ENCODE results near the gene CALN1. TPM values are rescaled to one million over a fixed set of nuclear protein-coding genes. Genes with fewer than 3 reads are reported as not detected.
A peak's percentile ranks its signal among the peaks of the same experiment; 100 is the strongest.

Gene CALN1
- total RNA-seq, 1 experiment from 2014 or later, result 0.05 TPM

DNA sequence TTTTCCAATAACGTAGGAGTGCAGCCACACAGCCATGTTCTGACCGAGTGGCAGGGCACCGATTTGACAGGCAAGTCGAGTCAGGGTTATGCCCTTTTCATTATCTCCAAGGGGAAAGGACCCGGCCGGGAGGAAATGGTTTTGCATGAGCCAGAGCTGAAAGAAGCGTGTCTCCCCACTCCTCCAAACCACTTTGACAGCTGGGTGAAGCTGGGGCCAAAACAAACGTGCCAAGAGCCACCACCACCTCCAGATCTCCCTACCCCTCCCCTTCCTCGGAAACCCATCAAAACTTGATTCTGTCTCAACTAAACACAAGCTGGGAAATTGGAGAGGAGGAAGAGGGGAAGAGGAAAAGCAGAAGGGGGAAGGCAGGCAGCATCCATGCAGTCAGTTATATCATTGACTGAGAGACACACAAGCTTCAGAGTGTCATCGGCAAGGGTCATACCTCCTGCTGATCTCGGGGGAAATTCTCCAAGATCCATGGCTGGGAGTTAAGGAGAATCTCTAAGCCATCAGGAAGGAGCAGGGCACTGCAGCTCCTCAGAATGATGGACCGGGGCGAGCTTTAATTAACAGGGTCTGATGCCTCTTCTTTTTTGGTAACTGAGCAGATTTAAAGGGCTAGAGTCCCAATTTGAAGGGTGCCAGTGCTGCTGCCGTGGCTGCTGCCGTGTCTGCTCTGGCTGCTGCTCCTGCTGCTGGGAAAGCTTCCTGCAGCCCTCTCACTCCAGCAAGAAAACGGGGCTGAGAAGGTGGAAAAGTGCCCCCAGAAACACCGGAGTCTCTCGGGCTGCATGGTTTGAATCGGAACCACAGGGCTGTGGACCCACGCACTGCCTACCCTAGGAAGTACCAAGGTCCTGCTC lies 34.7 kb upstream of the CALN1 start:
- POLR2A ChIA-PET, result interaction anchor here (0.6 kb wide), 1 partner anchor 167 kb away, joined by 6 read pairs; no protein-coding TSS in a partner anchor
- in situ Hi-C loops (cut with HindIII; ENCODE audit: low pct_unique_long_range_greater_than_20kb, low sequenced_read_pairs), result no loop called here

GRCh38 chr7:72446131-72446530 lies 34.0 kb upstream of the CALN1 start:
- Histone ChIP-seq H3K27ac (ENCODE audit: low read length) (no peak overlapping the region), H3K4me3 (ENCODE audit: low read depth in 2 of 2, low read length in 2 of 2) (no peak overlapping the region), H3K9me3 (ENCODE audit: control insufficient read depth, insufficient read depth, low read depth, low read length) (no peaks in the 10 kb centered on the region), H3K4me1 (ENCODE audit: control insufficient read depth, insufficient read depth, low read length) (no peaks in the 10 kb centered on the region), H3K36me3 (ENCODE audit: control insufficient read depth, insufficient read depth, low read length) (no peaks in the 10 kb centered on the region), H3K27me3 (ENCODE audit: control insufficient read depth, insufficient read depth, low read length) (no peaks in the 10 kb centered on the region)
- no peak for DNase-seq (ENCODE audit: low read depth, low spot score)
- ATAC-seq, result no peak
- CTCF ChIA-PET, result no interaction called here
- BruUV-seq (replicated peaks), result no TSS peak
- in situ Hi-C loops (cut with HindIII; ENCODE audit: low pct_unique_long_range_greater_than_20kb, low sequenced_read_pairs), result no loop called here
- no peak for TF ChIP-seq SIN3A (IDR thresholded peaks at IDR 0.05; ENCODE audit: borderline replicate concordance, insufficient read depth, low read depth, low read length)
- TF ChIP-seq, protein P1, sequence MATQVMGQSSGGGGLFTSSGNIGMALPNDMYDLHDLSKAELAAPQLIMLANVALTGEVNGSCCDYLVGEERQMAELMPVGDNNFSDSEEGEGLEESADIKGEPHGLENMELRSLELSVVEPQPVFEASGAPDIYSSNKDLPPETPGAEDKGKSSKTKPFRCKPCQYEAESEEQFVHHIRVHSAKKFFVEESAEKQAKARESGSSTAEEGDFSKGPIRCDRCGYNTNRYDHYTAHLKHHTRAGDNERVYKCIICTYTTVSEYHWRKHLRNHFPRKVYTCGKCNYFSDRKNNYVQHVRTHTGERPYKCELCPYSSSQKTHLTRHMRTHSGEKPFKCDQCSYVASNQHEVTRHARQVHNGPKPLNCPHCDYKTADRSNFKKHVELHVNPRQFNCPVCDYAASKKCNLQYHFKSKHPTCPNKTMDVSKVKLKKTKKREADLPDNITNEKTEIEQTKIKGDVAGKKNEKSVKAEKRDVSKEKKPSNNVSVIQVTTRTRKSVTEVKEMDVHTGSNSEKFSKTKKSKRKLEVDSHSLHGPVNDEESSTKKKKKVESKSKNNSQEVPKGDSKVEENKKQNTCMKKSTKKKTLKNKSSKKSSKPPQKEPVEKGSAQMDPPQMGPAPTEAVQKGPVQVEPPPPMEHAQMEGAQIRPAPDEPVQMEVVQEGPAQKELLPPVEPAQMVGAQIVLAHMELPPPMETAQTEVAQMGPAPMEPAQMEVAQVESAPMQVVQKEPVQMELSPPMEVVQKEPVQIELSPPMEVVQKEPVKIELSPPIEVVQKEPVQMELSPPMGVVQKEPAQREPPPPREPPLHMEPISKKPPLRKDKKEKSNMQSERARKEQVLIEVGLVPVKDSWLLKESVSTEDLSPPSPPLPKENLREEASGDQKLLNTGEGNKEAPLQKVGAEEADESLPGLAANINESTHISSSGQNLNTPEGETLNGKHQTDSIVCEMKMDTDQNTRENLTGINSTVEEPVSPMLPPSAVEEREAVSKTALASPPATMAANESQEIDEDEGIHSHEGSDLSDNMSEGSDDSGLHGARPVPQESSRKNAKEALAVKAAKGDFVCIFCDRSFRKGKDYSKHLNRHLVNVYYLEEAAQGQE (IDR thresholded peaks at IDR 0.05; ENCODE audit: insufficient read depth in 1 of 2, low read depth in 2 of 2, low read length in 1 of 2), result no peak
- TF ChIP-seq POLR2AphosphoS5 (IDR thresholded peaks at IDR 0.05; ENCODE audit: low read depth, low read length), result no peak
- no peak for TF ChIP-seq CTCF (IDR thresholded peaks at IDR 0.05)
- POLR2A ChIA-PET, result no interaction called here
- intact Hi-C loops (cut with micrococcal nuclease; ENCODE audit: unreplicated experiment), result no loop called here

More for the DNA sequence above, 34.7 kb upstream of the CALN1 start:
- H3K27ac ChIP-seq (ENCODE audit: low read length), result no peak overlapping the region
- DNase-seq (ENCODE audit: low read depth, low spot score) (no peak), ATAC-seq (peak; percentile 60; the same call in 1 of the 2 replicates)
- TF ChIP-seq CTCF (IDR thresholded peaks at IDR 0.05) (no peak), TCF7L2 (IDR thresholded peaks at IDR 0.05; ENCODE audit: low read depth, low read length) (no peak), SIN3A (IDR thresholded peaks at IDR 0.05; ENCODE audit: borderline replicate concordance, insufficient read depth, low read depth, low read length) (no peak), POLR2AphosphoS5 (IDR thresholded peaks at IDR 0.05; ENCODE audit: low read depth, low read length) (no peak)
- TF ChIP-seq, protein P1 (IDR thresholded peaks at IDR 0.05; ENCODE audit: insufficient read depth in 1 of 2, low read depth in 2 of 2, low read length in 1 of 2), result no peak
- H3K27me3 ChIP-seq (ENCODE audit: control insufficient read depth, insufficient read depth, low read length), result no peaks in the 10 kb centered on the region
- no peaks in the 10 kb centered on the region for H3K9me3 ChIP-seq (ENCODE audit: control insufficient read depth, insufficient read depth, low read depth, low read length)
- H3K4me3 ChIP-seq (ENCODE audit: low read depth in 2 of 2, low read length in 2 of 2), result no peak overlapping the region
- no peaks in the 10 kb centered on the region for H3K4me1 ChIP-seq (ENCODE audit: control insufficient read depth, insufficient read depth, low read length)
- intact Hi-C loops (cut with micrococcal nuclease; ENCODE audit: unreplicated experiment), result no loop called here
- CTCF ChIA-PET, result interaction anchor here (0.6 kb wide), 1 partner anchor 53 kb away, joined by 8 read pairs; no protein-coding TSS in a partner anchor
- BruUV-seq (replicated peaks), result no TSS peak
- no peaks in the 10 kb centered on the region for H3K36me3 ChIP-seq (ENCODE audit: control insufficient read depth, insufficient read depth, low read length)

Data from Panc1 (cell line).